ENCODE data around the gene MACF1. TPM values are rescaled to one million over a fixed set of nuclear protein-coding genes. Genes with fewer than 3 reads are reported as not detected.

Gene MACF1
- total and polyA plus RNA-seq, 8 donors: 49.8 to 161 (median 89.1) TPM

DNA sequence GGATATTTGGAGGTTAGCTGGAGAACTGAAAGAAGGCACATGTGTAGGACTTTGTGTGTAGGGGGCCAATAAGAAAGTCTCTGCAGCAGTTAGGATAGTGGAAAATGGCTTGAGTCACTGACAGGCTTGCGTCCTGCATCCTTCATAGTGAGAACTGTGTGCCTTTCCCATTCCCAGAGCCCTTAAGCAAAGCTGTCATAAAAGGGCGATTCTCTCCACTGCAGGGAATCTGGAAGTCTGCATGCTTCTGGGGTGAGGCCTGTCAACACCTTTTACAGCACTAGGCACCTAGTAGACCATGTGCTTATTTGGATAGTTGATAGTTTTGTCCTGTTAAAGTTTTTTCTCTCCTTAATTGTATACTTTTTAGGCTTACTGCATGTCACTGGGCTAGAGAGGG lies 39.4 kb upstream of the MACF1 start:
- Histone ChIP-seq H3K4me1 (peaks cover 0 to 29% (median 20%) of the 10 kb centered on the region in 3 donors), H3K27ac (no peak overlapping the region), H3K27me3 (no peaks in the 10 kb centered on the region), H3K36me3 (no peaks in the 10 kb centered on the region), H3K4me3 (no peak overlapping the region), H3K9me3 (no peaks in the 10 kb centered on the region)
- DNase-seq: no peak
- no peak for FAIRE-seq
- TF ChIP-seq, protein P1, sequence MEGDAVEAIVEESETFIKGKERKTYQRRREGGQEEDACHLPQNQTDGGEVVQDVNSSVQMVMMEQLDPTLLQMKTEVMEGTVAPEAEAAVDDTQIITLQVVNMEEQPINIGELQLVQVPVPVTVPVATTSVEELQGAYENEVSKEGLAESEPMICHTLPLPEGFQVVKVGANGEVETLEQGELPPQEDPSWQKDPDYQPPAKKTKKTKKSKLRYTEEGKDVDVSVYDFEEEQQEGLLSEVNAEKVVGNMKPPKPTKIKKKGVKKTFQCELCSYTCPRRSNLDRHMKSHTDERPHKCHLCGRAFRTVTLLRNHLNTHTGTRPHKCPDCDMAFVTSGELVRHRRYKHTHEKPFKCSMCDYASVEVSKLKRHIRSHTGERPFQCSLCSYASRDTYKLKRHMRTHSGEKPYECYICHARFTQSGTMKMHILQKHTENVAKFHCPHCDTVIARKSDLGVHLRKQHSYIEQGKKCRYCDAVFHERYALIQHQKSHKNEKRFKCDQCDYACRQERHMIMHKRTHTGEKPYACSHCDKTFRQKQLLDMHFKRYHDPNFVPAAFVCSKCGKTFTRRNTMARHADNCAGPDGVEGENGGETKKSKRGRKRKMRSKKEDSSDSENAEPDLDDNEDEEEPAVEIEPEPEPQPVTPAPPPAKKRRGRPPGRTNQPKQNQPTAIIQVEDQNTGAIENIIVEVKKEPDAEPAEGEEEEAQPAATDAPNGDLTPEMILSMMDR (IDR thresholded peaks at IDR 0.05): no peak
- peak in 2 of 4 donors; percentile 21 to 29 for ATAC-seq
- 63 to 69% methylated on average over 2 of the region's 2 CpGs for WGBS, 2 donors
- intact Hi-C loops (cut with DNase I): no loop called here

DNA sequence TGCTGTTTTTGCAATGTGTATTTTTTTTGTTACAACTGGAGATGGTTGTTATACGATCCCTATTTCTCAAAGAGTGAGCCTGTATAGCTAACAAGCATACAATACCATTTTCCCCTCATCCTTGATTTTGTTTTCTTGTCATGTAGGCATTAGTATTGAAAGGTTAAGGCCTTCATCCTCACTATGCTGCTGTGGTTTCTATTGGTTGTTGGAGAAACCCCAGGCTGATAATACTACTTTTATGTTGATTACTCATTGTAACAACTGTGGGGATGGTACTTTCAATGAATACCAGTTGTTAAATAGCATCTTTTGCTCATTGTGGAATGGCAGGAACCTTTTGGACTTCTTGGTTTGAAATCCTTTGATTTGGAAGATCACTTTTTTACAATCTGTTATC lies 39.0 kb upstream of the MACF1 start:
- no peak for DNase-seq
- ATAC-seq: no peak
- Histone ChIP-seq H3K9me3 (no peaks in the 10 kb centered on the region), H3K36me3 (no peaks in the 10 kb centered on the region), H3K4me3 (no peak overlapping the region), H3K4me1 (peaks cover 0 to 28% (median 18%) of the 10 kb centered on the region in 3 donors), H3K27ac (no peak overlapping the region), H3K27me3 (no peaks in the 10 kb centered on the region)
- TF ChIP-seq, protein P1 (IDR thresholded peaks at IDR 0.05): no peak
- 60 to 87% methylated on average over 1 of the region's 1 CpG for WGBS, 2 donors
- intact Hi-C loops (cut with DNase I): no loop called here
- FAIRE-seq: no peak

GRCh38 chr1:39167632-39168209 lies 36.8 kb upstream of the MACF1 start:
- intact Hi-C loops (cut with DNase I): no loop called here
- no peaks in the 10 kb centered on the region for H3K36me3 ChIP-seq
- peaks cover 6 to 28% (median 18%) of the 10 kb centered on the region in 3 donors for H3K4me1 ChIP-seq
- no peak overlapping the region for H3K27ac ChIP-seq
- DNase-seq (no peak), FAIRE-seq (no peak), ATAC-seq (peak in 2 of 4 donors; percentile 32 to 60)
- no peaks in the 10 kb centered on the region for H3K9me3 ChIP-seq
- H3K27me3 ChIP-seq: no peaks in the 10 kb centered on the region
- TF ChIP-seq, protein P1 (IDR thresholded peaks at IDR 0.05): no peak
- 82 to 85% methylated on average over 5 of the region's 5 CpGs for WGBS, 2 donors
- no peak overlapping the region for H3K4me3 ChIP-seq

DNA sequence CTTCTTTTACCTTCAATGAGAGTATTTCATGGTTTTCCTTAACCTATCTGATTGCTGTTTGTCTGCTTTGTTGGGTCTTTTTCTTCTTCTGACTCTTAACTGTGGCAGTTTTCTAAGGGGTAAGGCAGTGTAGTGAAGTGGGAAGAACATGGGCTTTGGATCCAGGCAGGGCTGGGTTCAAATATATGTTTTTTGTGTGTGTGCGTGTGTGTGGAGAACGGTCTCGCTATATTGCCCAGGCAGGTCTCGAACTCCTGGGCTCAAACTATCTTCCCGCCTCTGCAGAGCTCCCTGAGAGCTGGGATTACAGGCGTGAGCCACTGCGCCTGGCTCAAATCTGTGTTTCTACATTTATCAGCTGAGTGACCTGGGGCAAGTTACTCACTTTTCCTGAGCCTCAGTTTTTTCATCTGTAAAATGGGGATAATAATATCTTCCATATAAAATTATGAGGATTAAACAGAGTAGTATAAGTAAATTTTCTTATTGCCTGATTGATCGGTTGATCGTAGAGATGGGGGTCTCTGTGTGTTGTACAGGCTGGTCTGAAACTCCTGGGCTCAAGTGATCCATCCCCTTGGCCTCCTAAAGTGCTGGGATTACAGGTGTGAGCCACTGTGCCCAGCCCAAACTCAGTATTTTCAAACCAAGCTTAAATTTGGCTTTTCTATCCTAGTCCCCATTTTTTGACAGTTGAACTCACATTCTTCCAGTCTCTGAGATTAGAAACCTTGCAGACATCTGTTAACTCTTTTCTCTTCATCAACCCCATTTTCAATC lies 36.0 kb upstream of the MACF1 start:
- H3K4me1 ChIP-seq: peaks cover 10 to 34% (median 20%) of the 10 kb centered on the region in 3 donors
- intact Hi-C loops (cut with DNase I): no loop called here
- WGBS, 2 donors: 95 to 97% methylated on average over 9 of the region's 9 CpGs
- TF ChIP-seq, protein P1 (IDR thresholded peaks at IDR 0.05): no peak
- FAIRE-seq: no peak
- no peaks in the 10 kb centered on the region for H3K9me3 ChIP-seq
- H3K4me3 ChIP-seq: no peak overlapping the region
- H3K36me3 ChIP-seq: no peaks in the 10 kb centered on the region
- H3K27me3 ChIP-seq: no peaks in the 10 kb centered on the region
- no peak for ATAC-seq
- H3K27ac ChIP-seq: no peak overlapping the region
- no peak for DNase-seq

All from pancreas (tissue), 10 donors.